Pancreas (tissue), 10 donors: ENCODE results near the gene CARS1. TPM values are rescaled to one million over a fixed set of nuclear protein-coding genes. Genes with fewer than 3 reads are reported as not detected.

Experiments used
- ATAC-seq, 4 donors: fragments of 200-7000 bp; cut with Tn5 transposase; one replicate each; pipeline versions ENCODE4 v1.8.0 to v1.9.1; 2020; ENCODE audit warnings: mild to moderate bottlenecking in 4 of 4, moderate library complexity in 4 of 4
- DNase-seq, 6 donors: peaks; one replicate each; pipeline ENCODE4 v3.0.0-alpha.2; 2020
- FAIRE-seq: peaks from 2 replicates; lab custom pipeline; 2012; peaks lifted over from hg19 to GRCh38; lab: Jason Lieb, UNC
- H3K27ac ChIP-seq, 4 donors: fragments of 200-600 bp; sonication (generic); 1 replicate in 3 of 4; 2 replicates in 1 of 4; pipeline versions ENCODE4 v1.5.0 to v1.8.0; 2020
- H3K27me3 ChIP-seq, 4 donors: fragments of 200-600 bp; one replicate each; pipeline ENCODE4 v1.8.0; 2021
- H3K36me3 ChIP-seq, 3 donors: fragments of 200-600 bp; sonication (generic) in 1 of 3; one replicate each; pipeline versions ENCODE4 v1.5.0 to v1.8.0; 2020 to 2021
- H3K4me1 ChIP-seq, 3 donors: fragments of 200-600 bp; one replicate each; pipeline ENCODE4 v1.8.0; 2021
- H3K4me3 ChIP-seq, 4 donors: fragments of 200-600 bp; sonication (generic) in 2 of 4; one replicate each; pipeline versions ENCODE4 v1.5.0 to v1.8.0; 2020 to 2021
- H3K9me3 ChIP-seq, 4 donors: fragments of 200-600 bp; one replicate each; pipeline ENCODE4 v1.8.0; 2021
- WGBS, 2 donors: extraction: QIAGEN DNeasy Blood & Tissue Kit; methylation state at CpG; one replicate each; pipeline ENCODE4 v1.1.7; 2013; 5-methylcytosine and 5-hydroxymethylcytosine counted together
- intact Hi-C, 3 donors: fragments of 100-400 bp; cut with DNase I; formaldehyde crosslinking; loops; one replicate each; pipeline versions ENCODE4 v1.11.1 to v1.14.2; 2022
- polyA plus RNA-seq, 2 donors: library from polyadenylated mRNA; stranded (reverse); fragments of 200-250 nt; gene quantifications; one replicate each; pipeline ENCODE4 v1.2.3, GENCODE V29; 2013
- total RNA-seq, 6 donors: library from RNA; stranded (reverse); fragmentation: NEBNext Ultra II Directional in 4 of 6; extraction: Animal tissue kit (Norgen Biotek cat#: 25700) in 4 of 6; gene quantifications; one replicate each; pipeline versions ENCODE4 v1.2.1 to v1.2.4, GENCODE V29; 2021 to 2023
- TF ChIP-seq, protein P1 (sequence below), 4 donors: fragments of 200-600 bp; sonication (generic) in 3 of 4; IDR thresholded peaks; one replicate each; pipeline versions ENCODE4 v1.5.0 to v1.8.0; 2021; ENCODE audit warnings: antibody characterized with exemption in 4 of 4
- donor health status: healthy with polysubstance abuse.
- donor health status: DM: no; HTN: no; CAD: no; lungs with moderate emphysema.
- donor health status: DM: no; HTN: no; CAD: no.
- donor health status: control.
- donor health status: control.
- donor health status: Bipolar disorder and iron deficiency.
- donor health status: DM: yes; HTN: yes; CAD: no.
- donor health status: DM: no; HTN: no; CAD: no.
- donor health status: DM: no; HTN: no; CAD: no.
- donor health status: DM: yes; HTN: yes; CAD: no.

CARS1 gene
- total and polyA plus RNA-seq, 8 donors = 14.8 to 65.0 (median 19.8) TPM

DNA sequence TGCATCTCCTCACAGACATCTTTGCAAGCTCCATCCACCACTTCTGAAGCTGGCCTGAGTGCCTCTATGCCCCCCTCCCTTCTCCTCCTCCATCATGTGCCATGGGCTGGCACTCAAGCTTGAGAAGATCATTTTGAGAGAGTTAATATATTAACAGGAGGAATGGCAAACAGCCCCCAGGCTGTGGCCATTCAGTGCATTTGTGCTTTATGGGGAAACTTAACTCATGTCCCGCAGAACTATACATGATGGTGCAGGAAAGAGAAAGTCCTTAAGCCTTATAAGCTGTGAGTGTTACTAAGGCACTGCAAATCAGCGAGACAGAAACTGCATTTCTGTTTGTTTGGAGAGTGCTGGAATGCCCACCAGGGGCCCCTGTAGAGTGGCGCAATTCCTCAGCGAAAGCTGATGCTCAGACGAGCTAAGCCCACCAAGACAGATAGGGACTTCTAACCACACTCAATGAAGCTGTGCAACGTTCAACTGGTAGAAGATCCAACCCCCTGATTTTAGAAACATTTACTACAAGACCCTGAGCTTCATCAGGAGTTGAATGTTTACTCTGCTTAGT, 101.2 kb downstream of the CARS1 start:
- Histone ChIP-seq H3K9me3 (no peaks in the 10 kb centered on the region), H3K36me3 (peaks cover 0 to 80% (median 40%) of the 10 kb centered on the region in 3 donors), H3K27ac (no peak overlapping the region), H3K4me1 (no peaks in the 10 kb centered on the region), H3K27me3 (no peaks in the 10 kb centered on the region), H3K4me3 (no peak overlapping the region)
- TF ChIP-seq, protein P1, sequence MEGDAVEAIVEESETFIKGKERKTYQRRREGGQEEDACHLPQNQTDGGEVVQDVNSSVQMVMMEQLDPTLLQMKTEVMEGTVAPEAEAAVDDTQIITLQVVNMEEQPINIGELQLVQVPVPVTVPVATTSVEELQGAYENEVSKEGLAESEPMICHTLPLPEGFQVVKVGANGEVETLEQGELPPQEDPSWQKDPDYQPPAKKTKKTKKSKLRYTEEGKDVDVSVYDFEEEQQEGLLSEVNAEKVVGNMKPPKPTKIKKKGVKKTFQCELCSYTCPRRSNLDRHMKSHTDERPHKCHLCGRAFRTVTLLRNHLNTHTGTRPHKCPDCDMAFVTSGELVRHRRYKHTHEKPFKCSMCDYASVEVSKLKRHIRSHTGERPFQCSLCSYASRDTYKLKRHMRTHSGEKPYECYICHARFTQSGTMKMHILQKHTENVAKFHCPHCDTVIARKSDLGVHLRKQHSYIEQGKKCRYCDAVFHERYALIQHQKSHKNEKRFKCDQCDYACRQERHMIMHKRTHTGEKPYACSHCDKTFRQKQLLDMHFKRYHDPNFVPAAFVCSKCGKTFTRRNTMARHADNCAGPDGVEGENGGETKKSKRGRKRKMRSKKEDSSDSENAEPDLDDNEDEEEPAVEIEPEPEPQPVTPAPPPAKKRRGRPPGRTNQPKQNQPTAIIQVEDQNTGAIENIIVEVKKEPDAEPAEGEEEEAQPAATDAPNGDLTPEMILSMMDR (IDR thresholded peaks at IDR 0.05) = no peak
- intact Hi-C loops = no loop called here
- ATAC-seq (no peak), DNase-seq (no peak), FAIRE-seq (no peak)
- WGBS, 2 donors = 83 to 89% methylated on average over 6 of the region's 6 CpGs

DNA sequence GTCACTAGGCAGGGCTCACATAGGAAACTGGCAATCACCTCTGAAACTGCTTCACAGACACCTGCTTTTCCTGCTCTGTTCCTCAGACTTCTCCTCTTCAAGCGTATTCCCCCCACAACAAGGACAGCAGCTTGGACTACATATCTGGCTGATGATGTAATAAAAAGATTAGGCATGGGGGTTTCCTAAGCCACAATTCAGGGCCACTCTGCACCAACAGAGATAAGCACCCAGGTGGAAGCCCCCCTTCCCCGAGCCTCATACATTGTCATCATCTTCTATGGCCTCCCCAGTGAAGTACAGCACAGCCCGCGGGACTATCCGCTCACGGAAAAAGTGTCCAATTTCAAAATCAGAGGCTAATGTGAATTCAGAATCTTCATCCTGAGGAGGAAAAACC, 103.0 kb downstream of the CARS1 start:
- ATAC-seq (peak in 2 of 4 donors; percentile 43 to 69), DNase-seq (no peak), FAIRE-seq (no peak)
- WGBS, 2 donors = 82 to 86% methylated on average over 6 of the region's 6 CpGs
- TF ChIP-seq, protein P1 (IDR thresholded peaks at IDR 0.05) = no peak
- H3K9me3 ChIP-seq = no peaks in the 10 kb centered on the region
- intact Hi-C loops = no loop called here
- no peaks in the 10 kb centered on the region for H3K4me1 ChIP-seq
- H3K27me3 ChIP-seq = no peaks in the 10 kb centered on the region
- H3K4me3 ChIP-seq = no peak overlapping the region
- H3K36me3 ChIP-seq = peaks cover 0 to 76% (median 34%) of the 10 kb centered on the region in 3 donors
- H3K27ac ChIP-seq = peak overlapping the region in 1 of 4 donors; percentile 31

- H3K4me3 ChIP-seq = no peak overlapping the region
- peaks cover 0 to 68% (median 24%) of the 10 kb centered on the region in 3 donors for H3K36me3 ChIP-seq
- no peaks in the 10 kb centered on the region for H3K4me1 ChIP-seq
- H3K9me3 ChIP-seq = no peaks in the 10 kb centered on the region
- DNase-seq = no peak
- H3K27ac ChIP-seq = no peak overlapping the region
- ATAC-seq = no peak
- TF ChIP-seq, protein P1 (IDR thresholded peaks at IDR 0.05) = no peak
- intact Hi-C loops = no loop called here
- WGBS, 2 donors = 69% methylated on average over 6 of the region's 6 CpGs
- no peaks in the 10 kb centered on the region for H3K27me3 ChIP-seq
- no peak for FAIRE-seq
These were observed 104.9 kb downstream of the CARS1 start for GRCh38 chr11:2952290-2952689.

DNA sequence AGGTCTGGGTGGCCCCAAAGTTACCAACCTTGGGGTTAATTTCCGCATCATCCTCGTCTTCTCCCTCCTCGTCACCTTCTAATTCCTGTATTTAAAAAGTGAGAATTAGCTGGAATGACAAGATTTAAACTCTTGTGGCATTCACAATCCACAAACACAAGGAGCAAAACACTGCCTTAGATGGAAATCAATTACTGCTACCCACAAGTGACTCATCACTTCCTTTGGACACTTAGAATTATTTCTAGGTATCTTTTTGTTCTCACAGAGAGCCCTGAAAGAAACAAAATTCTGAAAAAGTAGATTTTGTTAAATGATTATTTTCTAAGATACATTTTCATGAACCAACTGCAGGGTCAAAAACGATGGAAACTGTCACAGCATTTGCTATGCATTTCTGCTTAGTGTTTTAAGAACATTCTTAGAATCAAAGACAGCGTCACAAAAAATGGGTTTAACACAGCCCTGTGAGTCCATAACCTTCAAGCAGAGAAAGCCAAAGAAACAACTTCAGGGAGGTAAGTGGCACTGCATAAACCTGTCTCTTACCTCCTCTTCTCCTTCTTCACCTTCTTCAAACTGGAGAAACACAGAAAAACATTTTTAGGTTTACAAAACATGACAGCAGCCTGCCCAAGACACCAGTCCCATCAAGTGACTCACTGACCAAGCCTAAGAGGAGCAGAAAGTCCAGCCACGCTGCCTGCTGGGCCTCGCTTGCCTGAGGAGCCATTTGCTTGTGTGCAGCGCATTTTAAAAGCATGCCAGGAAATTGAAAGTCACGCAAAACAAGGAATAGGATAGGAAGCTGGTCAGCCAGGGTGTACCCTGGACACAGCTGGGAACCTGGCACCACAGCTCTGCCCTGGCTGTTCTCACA, 105.8 kb downstream of the CARS1 start:
- Histone ChIP-seq H3K27ac (no peak overlapping the region), H3K4me3 (no peak overlapping the region), H3K9me3 (no peaks in the 10 kb centered on the region), H3K36me3 (peaks cover 0 to 62% (median 20%) of the 10 kb centered on the region in 3 donors), H3K27me3 (no peaks in the 10 kb centered on the region), H3K4me1 (no peaks in the 10 kb centered on the region)
- DNase-seq (no peak), ATAC-seq (no peak), FAIRE-seq (no peak)
- WGBS, 2 donors = 85 to 86% methylated on average over 9 of the region's 9 CpGs
- TF ChIP-seq, protein P1 (IDR thresholded peaks at IDR 0.05) = no peak
- intact Hi-C loops = no loop called here

Other genes with a start within 250 kb of the CARS1 start
- 10 to 100 TPM in 5 of 6 donors, 1 to 10 TPM in 1; 9.2 to 23.1 (median 19.2) TPM for gene CDKN1C, start 171.6 kb downstream of the CARS1 start, total RNA-seq
- gene CDKN1C, start 171.6 kb downstream of the CARS1 start, polyA plus RNA-seq = 10 to 100 TPM; 36.1 to 71.4 TPM
- 1 to 10 TPM in 4 of 6 donors, under 1 TPM in 2; 0.16 to 9.0 (median 2.1) TPM for gene PHLDA2, start 128.0 kb downstream of the CARS1 start, total RNA-seq
- 1 to 10 TPM; 2.6 to 5.9 TPM for gene PHLDA2, start 128.0 kb downstream of the CARS1 start, polyA plus RNA-seq
- gene NAP1L4, start 65.1 kb downstream of the CARS1 start, total RNA-seq = 10 to 100 TPM; 29.3 to 67.4 (median 40.9) TPM
- gene NAP1L4, start 65.1 kb downstream of the CARS1 start, polyA plus RNA-seq = 10 to 100 TPM; 40.9 to 52.5 TPM
- 10 to 100 TPM in 4 of 6 donors, 1 to 10 TPM in 2; 9.8 to 16.7 (median 10.6) TPM for gene OSBPL5, start 107.9 kb upstream of the CARS1 start, total RNA-seq
- 10 to 100 TPM; 12.6 to 14.9 TPM for gene OSBPL5, start 107.9 kb upstream of the CARS1 start, polyA plus RNA-seq
- not detected for gene MRGPRG, start 161.4 kb upstream of the CARS1 start, total RNA-seq
- gene MRGPRG, start 161.4 kb upstream of the CARS1 start, polyA plus RNA-seq = not detected
- under 1 TPM in 5 of 6 donors, not detected in 1; 0.16 to 0.58 (median 0.19) TPM for gene MRGPRE, start 175.0 kb upstream of the CARS1 start, total RNA-seq
- under 1 TPM; 0.23 to 0.33 TPM for gene MRGPRE, start 175.0 kb upstream of the CARS1 start, polyA plus RNA-seq